Naive B cell (primary cell): Measurements from ENCODE around the gene ALOX5. TPM values are rescaled to one million over a fixed set of nuclear protein-coding genes. Genes with fewer than 3 reads are reported as not detected.
"Not testable (repeated sequence)": the region's sequence is repeated elsewhere in the genome, so short reads cannot be mapped to it uniquely, and the experiment has no call there.

Experiments
- ATAC-seq, 2 donors: fragments of 150-1000 bp; cut with Tn5 transposase; 2 replicates each; pipeline ENCODE4 v1.10.0; 2021; ENCODE audit warnings: low read depth in 2 of 2, mild to moderate bottlenecking in 2 of 2, moderate library complexity in 2 of 2
- DNase-seq: peaks from one replicate; pipeline ENCODE4 v3.0.0; 2022
- H3K27ac Mint-ChIP-seq, 6 donors: one replicate each; pipeline ENCODE4 v1.8.0; 2020 to 2022; ENCODE audit warnings: mild to moderate bottlenecking in 6 of 6, mixed read lengths in 6 of 6, moderate library complexity in 5 of 6, inconsistent platforms in 2 of 6
- H3K27me3 Mint-ChIP-seq, 3 donors: one replicate each; pipeline ENCODE4 v1.8.0; 2021 to 2022; ENCODE audit warnings: mixed read lengths in 3 of 3, mild to moderate bottlenecking in 1 of 3
- H3K36me3 Mint-ChIP-seq, 2 donors: one replicate each; pipeline ENCODE4 v1.8.0; 2020 to 2022; ENCODE audit warnings: mixed read lengths in 2 of 2, inconsistent platforms in 1 of 2, mild to moderate bottlenecking in 1 of 2
- H3K4me1 Mint-ChIP-seq, 3 donors: one replicate each; pipeline ENCODE4 v1.8.0; 2020 to 2022; ENCODE audit warnings: mixed read lengths in 3 of 3, inconsistent platforms in 1 of 3, mild to moderate bottlenecking in 1 of 3, moderate library complexity in 1 of 3
- H3K4me3 Mint-ChIP-seq, 8 donors: one replicate each; pipeline ENCODE4 v1.8.0; 2020 to 2022; ENCODE audit warnings: mild to moderate bottlenecking in 8 of 8, mixed read lengths in 8 of 8, moderate library complexity in 8 of 8, inconsistent platforms in 2 of 8
- H3K9me3 Mint-ChIP-seq, 7 donors: one replicate each; pipeline ENCODE4 v1.8.0; 2020 to 2022; ENCODE audit warnings: mixed read lengths in 7 of 7, mild to moderate bottlenecking in 5 of 7, inconsistent platforms in 2 of 7, moderate library complexity in 1 of 7
- polyA plus RNA-seq, 6 donors: library from polyadenylated mRNA; unstranded; fragments of 300-500 nt; fragmentation: Illumina TruSeq; gene quantifications; one replicate each; pipeline ENCODE4 v1.2.3, GENCODE V29; 2021; ENCODE audit warnings: low read depth in 6 of 6

Gene ALOX5
- polyA plus RNA-seq, 6 donors from 2014 or later, result 120 to 202 (median 153) TPM

GRCh38 chr10:45399113-45399512 is 25.1 kb downstream of the ALOX5 start:
- H3K4me3 Mint-ChIP-seq, result no peak overlapping the region
- peaks cover 39 to 50% (median 40%) of the 10 kb centered on the region in 3 donors for H3K4me1 Mint-ChIP-seq
- peaks cover 55 to 56% of the 10 kb centered on the region in 2 donors for H3K36me3 Mint-ChIP-seq
- DNase-seq (no peak), ATAC-seq (no peak)
- peak overlapping the region in 3 of 6 donors; percentile 36 to 61 (median 42) for H3K27ac Mint-ChIP-seq
- H3K9me3 Mint-ChIP-seq, result peaks cover 0 to 11% (median 6%) of the 10 kb centered on the region in 7 donors
- no peaks in the 10 kb centered on the region for H3K27me3 Mint-ChIP-seq

GRCh38 chr10:45403151-45403550 is 29.1 kb downstream of the ALOX5 start:
- no peaks in the 10 kb centered on the region for H3K27me3 Mint-ChIP-seq
- ATAC-seq (no peak), DNase-seq (no peak)
- peaks cover 0 to 2% (median 0%) of the 10 kb centered on the region in 7 donors for H3K9me3 Mint-ChIP-seq
- H3K4me3 Mint-ChIP-seq, result peak overlapping the region in 1 of 8 donors; percentile 29
- H3K27ac Mint-ChIP-seq, result peak overlapping the region in 3 of 6 donors; percentile 23 to 42 (median 31)
- peaks cover 65 to 80% (median 70%) of the 10 kb centered on the region in 3 donors for H3K4me1 Mint-ChIP-seq
- peaks cover 27 to 38% of the 10 kb centered on the region in 2 donors for H3K36me3 Mint-ChIP-seq

- no peak for DNase-seq
- peak; percentile 89 to 90 for ATAC-seq
- Mint-ChIP-seq H3K27me3 (no peaks in the 10 kb centered on the region), H3K4me1 (peaks cover 68 to 82% (median 80%) of the 10 kb centered on the region in 3 donors), H3K9me3 (peaks cover 0 to 2% (median 0%) of the 10 kb centered on the region in 7 donors), H3K4me3 (peak overlapping the region in 4 of 8 donors; percentile 14 to 79 (median 50)), H3K27ac (peak overlapping the region; percentile 10 to 93 (median 70)), H3K36me3 (peaks cover 19 to 39% of the 10 kb centered on the region in 2 donors)
Observed at GRCh38 chr10:45404087-45404769, 30.2 kb downstream of the ALOX5 start.

- ATAC-seq, result no peak
- Mint-ChIP-seq H3K27ac (peak overlapping the region in 4 of 6 donors; percentile 10 to 83 (median 53)), H3K27me3 (no peaks in the 10 kb centered on the region)
Observed at GRCh38 chr10:45404770-45405120, 30.7 kb downstream of the ALOX5 start.

GRCh38 chr10:45407542-45407941 is 33.5 kb downstream of the ALOX5 start:
- Mint-ChIP-seq H3K4me1 (peaks cover 51 to 68% (median 68%) of the 10 kb centered on the region in 3 donors), H3K9me3 (peaks cover 0 to 2% (median 0%) of the 10 kb centered on the region in 7 donors), H3K27me3 (no peaks in the 10 kb centered on the region), H3K27ac (peak overlapping the region in 3 of 6 donors; percentile 23 to 86 (median 84)), H3K4me3 (no peak overlapping the region), H3K36me3 (peaks cover 7 to 24% of the 10 kb centered on the region in 2 donors)
- ATAC-seq (no peak), DNase-seq (no peak)

More at GRCh38 chr10:45404770-45405120, 30.7 kb downstream of the ALOX5 start:
- DNase-seq, result no peak
- Mint-ChIP-seq H3K9me3 (peaks cover 0 to 2% (median 0%) of the 10 kb centered on the region in 7 donors), H3K4me1 (peaks cover 64 to 86% (median 82%) of the 10 kb centered on the region in 3 donors), H3K36me3 (peaks cover 14 to 35% of the 10 kb centered on the region in 2 donors), H3K4me3 (peak overlapping the region in 1 of 8 donors; percentile 74)

GRCh38 chr10:45408421-45409319 is 34.7 kb downstream of the ALOX5 start:
- DNase-seq, result no peak
- Mint-ChIP-seq H3K36me3 (peaks cover 0 to 23% of the 10 kb centered on the region in 2 donors), H3K9me3 (peaks cover 0 to 2% (median 0%) of the 10 kb centered on the region in 7 donors), H3K27me3 (no peaks in the 10 kb centered on the region), H3K27ac (peak overlapping the region; percentile 41 to 94 (median 84)), H3K4me1 (peaks cover 40 to 59% (median 57%) of the 10 kb centered on the region in 3 donors), H3K4me3 (no peak overlapping the region)
- ATAC-seq, result no peak

GRCh38 chr10:45409347-45409746 is 35.3 kb downstream of the ALOX5 start:
- peak overlapping the region; percentile 64 to 94 (median 86) for H3K27ac Mint-ChIP-seq
- peak overlapping the region in 1 of 8 donors; percentile 39 for H3K4me3 Mint-ChIP-seq
- DNase-seq, ATAC-seq, H3K27me3 Mint-ChIP-seq, H3K9me3 Mint-ChIP-seq: not testable (repeated sequence)
- H3K4me1 Mint-ChIP-seq, result peaks cover 33 to 52% (median 50%) of the 10 kb centered on the region in 3 donors
- H3K36me3 Mint-ChIP-seq, result peaks cover 0 to 23% of the 10 kb centered on the region in 2 donors

- Mint-ChIP-seq H3K36me3 (peaks cover 0 to 23% of the 10 kb centered on the region in 2 donors), H3K27me3 (no peaks in the 10 kb centered on the region), H3K4me3 (peak overlapping the region in 2 of 8 donors; percentile 20 to 39), H3K4me1 (peaks cover 29 to 48% (median 46%) of the 10 kb centered on the region in 3 donors), H3K9me3 (peaks cover 0 to 2% (median 0%) of the 10 kb centered on the region in 7 donors), H3K27ac (peak overlapping the region in 5 of 6 donors; percentile 64 to 94 (median 83))
- ATAC-seq (no peak), DNase-seq (no peak)
Observed at GRCh38 chr10:45409782-45410181, 35.8 kb downstream of the ALOX5 start.

- H3K9me3 Mint-ChIP-seq, result peaks cover 0 to 2% (median 0%) of the 10 kb centered on the region in 7 donors
- H3K36me3 Mint-ChIP-seq, result peaks cover 0 to 23% of the 10 kb centered on the region in 2 donors
- no peak overlapping the region for H3K4me3 Mint-ChIP-seq
- peak overlapping the region in 2 of 6 donors; percentile 26 to 47 for H3K27ac Mint-ChIP-seq
- peaks cover 22 to 45% (median 39%) of the 10 kb centered on the region in 3 donors for H3K4me1 Mint-ChIP-seq
- ATAC-seq (no peak), DNase-seq (no peak)
- H3K27me3 Mint-ChIP-seq, result no peaks in the 10 kb centered on the region
Observed at GRCh38 chr10:45410489-45410806, 36.4 kb downstream of the ALOX5 start.

GRCh38 chr10:45410807-45411606 is 37.0 kb downstream of the ALOX5 start:
- H3K36me3 Mint-ChIP-seq, result peaks cover 0 to 23% of the 10 kb centered on the region in 2 donors
- H3K9me3 Mint-ChIP-seq, result peaks cover 0 to 2% (median 0%) of the 10 kb centered on the region in 7 donors
- no peaks in the 10 kb centered on the region for H3K27me3 Mint-ChIP-seq
- peak overlapping the region in 3 of 6 donors; percentile 26 to 47 (median 42) for H3K27ac Mint-ChIP-seq
- H3K4me1 Mint-ChIP-seq, result peaks cover 22 to 40% (median 35%) of the 10 kb centered on the region in 3 donors
- DNase-seq (no peak), ATAC-seq (no peak)
- no peak overlapping the region for H3K4me3 Mint-ChIP-seq

- Mint-ChIP-seq H3K4me3 (no peak overlapping the region), H3K27ac (peak overlapping the region in 2 of 6 donors; percentile 38 to 42), H3K27me3 (no peaks in the 10 kb centered on the region), H3K4me1 (peaks cover 23 to 40% (median 37%) of the 10 kb centered on the region in 3 donors), H3K9me3 (peaks cover 0 to 2% (median 0%) of the 10 kb centered on the region in 7 donors), H3K36me3 (peaks cover 0 to 23% of the 10 kb centered on the region in 2 donors)
- DNase-seq (no peak), ATAC-seq (no peak)
Observed at GRCh38 chr10:45411607-45411940, 37.6 kb downstream of the ALOX5 start.

- H3K36me3 Mint-ChIP-seq, DNase-seq, H3K27ac Mint-ChIP-seq, H3K27me3 Mint-ChIP-seq, H3K9me3 Mint-ChIP-seq, H3K4me3 Mint-ChIP-seq, ATAC-seq: not testable (repeated sequence)
- peaks cover 37 to 39% (median 37%) of the 10 kb centered on the region in 3 donors for H3K4me1 Mint-ChIP-seq
Observed at GRCh38 chr10:45415062-45415461, 41.0 kb downstream of the ALOX5 start.
